ENCODE results near the gene MVB12B.

DNA sequence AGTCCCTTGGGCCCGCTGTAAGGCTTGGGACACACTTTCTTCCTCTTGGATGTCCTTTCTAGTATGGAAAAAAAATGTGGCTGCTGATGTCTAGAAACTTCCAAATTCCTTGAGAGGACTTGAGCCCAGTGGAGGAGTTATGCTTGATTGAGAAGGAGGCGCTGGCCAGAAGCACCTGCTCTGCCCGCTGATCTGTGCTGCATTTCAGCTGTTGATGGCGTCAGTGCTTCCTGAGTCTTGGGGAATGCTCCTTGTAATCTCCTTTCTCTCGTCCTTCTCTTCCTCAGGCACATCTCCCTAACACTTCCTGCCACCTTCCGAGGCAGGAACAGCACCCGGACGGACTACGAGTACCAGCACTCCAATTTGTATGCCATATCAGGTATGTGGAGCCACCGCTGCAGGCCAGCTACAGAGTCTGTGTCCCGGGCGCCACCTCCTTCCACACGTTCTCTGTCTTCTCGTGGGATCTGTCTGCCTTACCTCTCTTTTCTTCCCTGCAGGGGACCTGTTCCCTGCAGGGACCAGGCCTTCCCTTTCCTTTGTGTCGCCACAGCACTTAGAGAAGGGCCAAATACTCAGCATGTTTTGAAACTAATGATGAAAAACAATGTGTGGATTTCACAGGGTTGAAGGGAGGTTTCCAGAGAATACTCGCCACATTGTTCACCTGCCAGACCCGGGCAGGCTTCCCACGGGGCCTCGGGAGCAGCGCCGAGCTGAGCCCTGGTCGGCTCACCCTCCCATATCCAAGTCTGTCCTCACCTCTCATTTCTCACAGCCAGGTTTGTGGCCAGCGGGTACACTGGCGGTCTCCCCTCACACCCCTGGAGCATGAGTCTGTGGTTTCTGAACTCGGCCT lies 95.2 kb downstream of the MVB12B start:
- TF ChIP-seq, protein P1, sequence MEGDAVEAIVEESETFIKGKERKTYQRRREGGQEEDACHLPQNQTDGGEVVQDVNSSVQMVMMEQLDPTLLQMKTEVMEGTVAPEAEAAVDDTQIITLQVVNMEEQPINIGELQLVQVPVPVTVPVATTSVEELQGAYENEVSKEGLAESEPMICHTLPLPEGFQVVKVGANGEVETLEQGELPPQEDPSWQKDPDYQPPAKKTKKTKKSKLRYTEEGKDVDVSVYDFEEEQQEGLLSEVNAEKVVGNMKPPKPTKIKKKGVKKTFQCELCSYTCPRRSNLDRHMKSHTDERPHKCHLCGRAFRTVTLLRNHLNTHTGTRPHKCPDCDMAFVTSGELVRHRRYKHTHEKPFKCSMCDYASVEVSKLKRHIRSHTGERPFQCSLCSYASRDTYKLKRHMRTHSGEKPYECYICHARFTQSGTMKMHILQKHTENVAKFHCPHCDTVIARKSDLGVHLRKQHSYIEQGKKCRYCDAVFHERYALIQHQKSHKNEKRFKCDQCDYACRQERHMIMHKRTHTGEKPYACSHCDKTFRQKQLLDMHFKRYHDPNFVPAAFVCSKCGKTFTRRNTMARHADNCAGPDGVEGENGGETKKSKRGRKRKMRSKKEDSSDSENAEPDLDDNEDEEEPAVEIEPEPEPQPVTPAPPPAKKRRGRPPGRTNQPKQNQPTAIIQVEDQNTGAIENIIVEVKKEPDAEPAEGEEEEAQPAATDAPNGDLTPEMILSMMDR (IDR thresholded peaks at IDR 0.05): no peak
- TF ChIP-seq POLR2AphosphoS5 (IDR thresholded peaks at IDR 0.05): no peak
